ENCODE measurements around the gene MST1.

DNA sequence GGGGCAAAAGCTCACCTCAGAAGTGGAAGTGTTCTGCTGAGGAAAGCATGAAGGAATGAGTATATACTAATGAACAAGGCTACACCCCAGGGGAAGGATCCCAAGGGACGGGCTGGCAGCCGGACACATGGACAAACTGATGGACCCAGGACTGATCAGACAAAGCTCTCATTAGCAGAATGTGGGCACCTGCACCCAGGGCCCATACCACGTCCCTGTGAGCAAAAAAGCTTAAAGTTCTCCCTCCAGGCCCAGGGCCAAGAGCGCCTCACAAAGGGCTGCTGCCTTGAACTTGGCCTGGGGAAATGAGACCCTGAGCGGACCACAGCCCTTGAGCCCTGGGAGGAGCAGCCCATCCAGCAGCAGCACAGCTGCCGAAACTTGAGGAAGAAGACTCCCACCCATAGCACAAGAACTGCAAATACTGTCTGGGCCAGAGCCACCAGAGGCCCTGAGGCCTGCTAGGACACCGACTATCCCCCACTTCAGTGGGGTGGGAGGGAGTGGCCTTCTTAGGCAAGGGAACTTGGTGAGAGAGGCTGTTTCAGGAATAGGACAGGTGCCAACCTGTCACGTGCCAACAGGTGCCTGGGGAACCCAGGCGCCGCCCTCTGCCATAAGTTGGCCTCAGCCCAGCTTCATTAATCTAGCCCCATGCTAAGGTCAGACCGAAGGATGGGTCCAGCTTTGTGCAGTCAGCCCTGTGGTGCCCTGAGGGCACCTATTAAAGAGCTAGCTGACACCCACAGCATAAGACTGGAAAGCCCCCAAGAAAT, 36.8 kb upstream of the MST1 start:
- TF ChIP-seq CTCF (IDR thresholded peaks at IDR 0.05) (no peak), POLR2A (IDR thresholded peaks at IDR 0.05) (no peak)
